GM11168 (cell line): ENCODE results near the gene SPNS2.
"Not testable (repeated sequence)": the region's sequence is repeated elsewhere in the genome, so short reads cannot be mapped to it uniquely, and the experiment has no call there.

Experiments used
- in situ Hi-C: fragments of 300-500 bp; cut with MboI; formaldehyde crosslinking; loops from one replicate; pipeline ENCODE4 v1.12.0; 2022; ENCODE audit warnings: low sequenced_read_pairs; ENCODE audit not compliant: unreplicated experiment

SPNS2 gene

GRCh38 chr17:4560421-4560820, 61.7 kb downstream of the SPNS2 start, which contains the start of gene GGT6:
GGT6 (minus strand) TSS chr17:4560577; CDS start chr17:4560521, 56 bp downstream.
- in situ Hi-C loops: no loop called here

- in situ Hi-C loops: no loop called here
Observed at GRCh38 chr17:4560837-4561256, 62.2 kb downstream of the SPNS2 start.

- in situ Hi-C loops: no loop called here
Observed at GRCh38 chr17:4562015-4562969, 63.6 kb downstream of the SPNS2 start.

GRCh38 chr17:4565209-4566141, 66.8 kb downstream of the SPNS2 start:
- in situ Hi-C loops: loop anchor here (5.0 kb wide), 1 partner anchor 57 kb away; no protein-coding TSS in a partner anchor

GRCh38 chr17:4566785-4567184, 68.1 kb downstream of the SPNS2 start:
- in situ Hi-C loops: loop anchor here (5.0 kb wide), 1 partner anchor 56 kb away; no protein-coding TSS in a partner anchor

- in situ Hi-C loops: loop anchor here (5.0 kb wide), 1 partner anchor 53 kb away; no protein-coding TSS in a partner anchor
Observed at GRCh38 chr17:4569591-4569990, 70.9 kb downstream of the SPNS2 start.

GRCh38 chr17:4572131-4572530, 73.5 kb downstream of the SPNS2 start:
- in situ Hi-C loops: no loop called here

GRCh38 chr17:4573115-4573514, 74.4 kb downstream of the SPNS2 start:
- in situ Hi-C loops: no loop called here

- in situ Hi-C loops: no loop called here
Observed at GRCh38 chr17:4573669-4574068, 75.0 kb downstream of the SPNS2 start.

- in situ Hi-C loops: no loop called here
Observed at GRCh38 chr17:4574448-4575045, 75.9 kb downstream of the SPNS2 start.

- in situ Hi-C loops: no loop called here
Observed at GRCh38 chr17:4576161-4576558, 77.5 kb downstream of the SPNS2 start.

GRCh38 chr17:4576729-4577322, 78.1 kb downstream of the SPNS2 start:
- in situ Hi-C loops: no loop called here

- in situ Hi-C loops: no loop called here
Observed at GRCh38 chr17:4577386-4577993, 78.8 kb downstream of the SPNS2 start.

- in situ Hi-C loops: not testable (repeated sequence)
Observed at GRCh38 chr17:4578349-4578748, 79.7 kb downstream of the SPNS2 start.

- in situ Hi-C loops: no loop called here
Observed at GRCh38 chr17:4579678-4580077, 81.0 kb downstream of the SPNS2 start.

- in situ Hi-C loops: no loop called here
Observed at GRCh38 chr17:4580291-4580690, 81.6 kb downstream of the SPNS2 start.

- in situ Hi-C loops: no loop called here
Observed at GRCh38 chr17:4582101-4582501, 83.4 kb downstream of the SPNS2 start.

GRCh38 chr17:4582691-4583090, 84.0 kb downstream of the SPNS2 start:
- in situ Hi-C loops: no loop called here

GRCh38 chr17:4583206-4583605, 84.5 kb downstream of the SPNS2 start:
- in situ Hi-C loops: no loop called here

- in situ Hi-C loops: no loop called here
Observed at GRCh38 chr17:4583782-4584100, 85.1 kb downstream of the SPNS2 start.
